ENCODE data around the gene FAM117A.

Gene FAM117A

GRCh38 chr17:49742166-49742638, 21.7 kb downstream of the FAM117A start:
- Histone ChIP-seq H3K27ac (ENCODE audit: extremely low read depth, low read depth, low read length) (no peak overlapping the region), H3K9me3 (ENCODE audit: control insufficient read depth, insufficient read depth, low read depth, low read length) (no peaks in the 10 kb centered on the region), H3K4me3 (ENCODE audit: low read depth, low read length) (no peak overlapping the region), H3K4me1 (ENCODE audit: control insufficient read depth, insufficient read depth, low read length) (no peaks in the 10 kb centered on the region), H3K36me3 (ENCODE audit: control insufficient read depth in 2 of 2, insufficient read depth in 1 of 2, low read length in 2 of 2) (no peaks in the 10 kb centered on the region; a peak in 1 of 3 replicates)
- ChIA-PET POLR2A (interaction anchor here (5.4 kb wide), 1 partner anchor 22 kb away, joined by 27 read pairs; the partner anchor contains the start of gene FAM117A), CTCF (interaction anchor here (1.0 to 1.2 kb wide), 2 partner anchors 173 to 175 kb away, joined by 3 read pairs; no protein-coding TSS in a partner anchor)
- TF ChIP-seq TRIM28 (IDR thresholded peaks at IDR 0.05; ENCODE audit: borderline replicate concordance, low read length) (no peak), MEIS1 (CRISPR knock-in tag; IDR thresholded peaks at IDR 0.05; ENCODE audit: borderline replicate concordance) (no peak), ZNF514 (tag by site-specific recombination; IDR thresholded peaks at IDR 0.05) (no peak), SP3 (tag by site-specific recombination; IDR thresholded peaks at IDR 0.05) (no peak), ZNF112 (tag by site-specific recombination; IDR thresholded peaks at IDR 0.05) (no peak), ZNF274 (IDR thresholded peaks at IDR 0.05; ENCODE audit: low read length) (no peak), ZNF274 (tag by site-specific recombination; IDR thresholded peaks at IDR 0.05; ENCODE audit: borderline replicate concordance) (no peak), ZBTB1 (tag by site-specific recombination; IDR thresholded peaks at IDR 0.05) (no peak), ZNF658 (tag by site-specific recombination; IDR thresholded peaks at IDR 0.05) (no peak), SP2 (tag by site-specific recombination; IDR thresholded peaks at IDR 0.05) (no peak)

- no peaks in the 10 kb centered on the region for H3K9me3 ChIP-seq (ENCODE audit: control insufficient read depth, insufficient read depth, low read depth, low read length)
- CTCF ChIA-PET: interaction anchor here (0.7 to 1.2 kb wide), 3 partner anchors 9 to 174 kb away, joined by 3 read pairs; no protein-coding TSS in a partner anchor
- H3K4me3 ChIP-seq (ENCODE audit: low read depth, low read length): no peak overlapping the region
- TF ChIP-seq ZBTB21 (tag by site-specific recombination; IDR thresholded peaks at IDR 0.05) (no peak), ZNF624 (tag by site-specific recombination; IDR thresholded peaks at IDR 0.05) (no peak), TCF7L2 (IDR thresholded peaks at IDR 0.05; ENCODE audit: borderline replicate concordance, low read depth, low read length) (no peak), ATF2 (tag by site-specific recombination; IDR thresholded peaks at IDR 0.05; ENCODE audit: low read depth) (no peak), ZNF394 (tag by site-specific recombination; IDR thresholded peaks at IDR 0.05; ENCODE audit: borderline replicate concordance) (no peak), ZFP41 (tag by site-specific recombination; IDR thresholded peaks at IDR 0.05; ENCODE audit: borderline replicate concordance) (no peak), ZNF521 (tag by site-specific recombination; IDR thresholded peaks at IDR 0.05) (no peak), ZNF785 (tag by site-specific recombination; IDR thresholded peaks at IDR 0.05) (no peak)
- no peaks in the 10 kb centered on the region for H3K4me1 ChIP-seq (ENCODE audit: control insufficient read depth, insufficient read depth, low read length)
- POLR2A ChIA-PET: interaction anchor here (5.4 kb wide), 1 partner anchor 22 kb away, joined by 27 read pairs; the partner anchor contains the start of gene FAM117A
- H3K27ac ChIP-seq (ENCODE audit: extremely low read depth, low read depth, low read length): no peak overlapping the region
- H3K36me3 ChIP-seq (ENCODE audit: control insufficient read depth in 2 of 2, insufficient read depth in 1 of 2, low read length in 2 of 2): no peaks in the 10 kb centered on the region; a peak in 1 of 3 replicates
Observed at GRCh38 chr17:49741692-49742076, 22.2 kb downstream of the FAM117A start.

- no peak for TF ChIP-seq ZNF777 (tag by site-specific recombination; IDR thresholded peaks at IDR 0.05; ENCODE audit: borderline replicate concordance)
- no peak for TF ChIP-seq ZNF707 (tag by site-specific recombination; IDR thresholded peaks at IDR 0.05)
- no peak for TF ChIP-seq ZNF629 (tag by site-specific recombination; IDR thresholded peaks at IDR 0.05)
- no peak for TF ChIP-seq ZNF140 (tag by site-specific recombination; IDR thresholded peaks at IDR 0.05)
- Histone ChIP-seq H3K9me3 (ENCODE audit: control insufficient read depth, insufficient read depth, low read depth, low read length) (no peaks in the 10 kb centered on the region), H3K4me3 (ENCODE audit: low read depth, low read length) (no peak overlapping the region), H3K36me3 (ENCODE audit: control insufficient read depth in 2 of 2, insufficient read depth in 1 of 2, low read length in 2 of 2) (no peaks in the 10 kb centered on the region; a peak in 1 of 3 replicates), H3K4me1 (ENCODE audit: control insufficient read depth, insufficient read depth, low read length) (no peaks in the 10 kb centered on the region), H3K27ac (ENCODE audit: extremely low read depth, low read depth, low read length) (no peak overlapping the region)
- ChIA-PET POLR2A (interaction anchor here (0.5 to 5.4 kb wide), 2 partner anchors 23 to 27 kb away, joined by 3 to 27 read pairs; partner anchors contain the start of gene FAM117A), CTCF (interaction anchor here (0.7 to 1.2 kb wide), 3 partner anchors 9 to 301 kb away, joined by 3 read pairs; no protein-coding TSS in a partner anchor)
Observed at GRCh38 chr17:49741009-49741691, 22.8 kb downstream of the FAM117A start.
